Measurements from ENCODE around the gene TRDMT1. TPM values are rescaled to one million over a fixed set of nuclear protein-coding genes. Genes with fewer than 3 reads are reported as not detected.

The TRDMT1 gene
- total RNA-seq, 1 donor, result 8.9 TPM

DNA sequence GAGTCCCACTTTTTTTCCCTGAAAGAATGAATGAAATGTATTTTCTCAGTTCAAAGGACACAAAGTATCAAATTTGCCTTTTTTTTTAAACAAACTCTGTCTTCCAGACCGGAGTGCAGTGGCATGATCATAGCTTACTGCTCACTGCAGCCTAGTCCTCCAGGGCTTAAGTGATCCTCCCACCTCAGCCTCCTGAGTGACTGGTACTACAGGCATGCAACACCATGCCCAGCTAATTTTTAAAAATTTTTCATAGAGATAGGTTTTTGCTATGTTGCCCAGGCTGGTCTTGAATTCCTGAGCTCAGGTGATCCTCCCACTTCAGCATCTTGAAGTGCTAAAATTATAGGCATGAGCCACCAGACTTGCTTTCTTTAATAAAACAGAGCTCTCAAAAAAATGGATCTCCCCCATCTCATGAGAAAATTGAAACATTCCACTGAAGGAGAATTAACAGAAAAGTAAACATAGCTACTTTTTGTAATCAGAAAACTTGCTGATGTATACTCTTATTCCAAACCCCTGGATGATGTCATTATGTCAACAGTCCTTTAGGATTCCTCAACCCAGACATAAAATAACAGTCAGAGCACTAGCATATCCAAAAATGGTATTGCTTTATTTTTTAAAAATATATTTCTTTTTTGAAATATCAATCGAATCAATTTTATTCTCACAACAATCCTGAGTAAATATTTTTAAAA is 12.3 kb upstream of the TRDMT1 start:
- DNase-seq (ENCODE audit: low read depth in 2 of 3, low spot score in 2 of 3), result no peak

- DNase-seq (ENCODE audit: low read depth in 2 of 3, low spot score in 2 of 3), result no peak
Observed at GRCh38 chr10:17212802-17213221, 11.3 kb upstream of the TRDMT1 start.

- DNase-seq (ENCODE audit: low read depth in 2 of 3, low spot score in 2 of 3), result no peak
Observed at GRCh38 chr10:17210361-17210760, 8.9 kb upstream of the TRDMT1 start.

DNA sequence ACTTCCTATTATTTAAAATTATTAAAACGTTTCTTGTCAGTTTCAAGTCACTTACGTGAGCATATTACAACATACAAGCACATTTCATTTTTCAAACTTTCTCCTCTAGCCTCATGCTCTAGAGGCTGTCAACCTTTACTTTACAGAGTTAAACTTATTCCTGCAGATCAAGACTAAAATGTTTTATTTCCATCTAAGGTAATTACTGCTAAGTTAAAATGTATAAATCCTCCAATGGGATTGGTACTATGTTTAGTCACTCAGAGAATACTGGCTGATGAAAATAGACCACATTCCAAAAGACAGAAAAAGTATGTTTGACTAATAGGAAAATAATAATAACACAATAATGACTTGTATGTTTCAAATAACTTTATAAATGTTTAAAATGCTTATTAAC is 8.4 kb upstream of the TRDMT1 start:
- no peak for DNase-seq (ENCODE audit: low read depth in 2 of 3, low spot score in 2 of 3)

- DNase-seq (ENCODE audit: low read depth in 2 of 3, low spot score in 2 of 3), result no peak
Observed at GRCh38 chr10:17209302-17209701, 7.8 kb upstream of the TRDMT1 start.

DNA sequence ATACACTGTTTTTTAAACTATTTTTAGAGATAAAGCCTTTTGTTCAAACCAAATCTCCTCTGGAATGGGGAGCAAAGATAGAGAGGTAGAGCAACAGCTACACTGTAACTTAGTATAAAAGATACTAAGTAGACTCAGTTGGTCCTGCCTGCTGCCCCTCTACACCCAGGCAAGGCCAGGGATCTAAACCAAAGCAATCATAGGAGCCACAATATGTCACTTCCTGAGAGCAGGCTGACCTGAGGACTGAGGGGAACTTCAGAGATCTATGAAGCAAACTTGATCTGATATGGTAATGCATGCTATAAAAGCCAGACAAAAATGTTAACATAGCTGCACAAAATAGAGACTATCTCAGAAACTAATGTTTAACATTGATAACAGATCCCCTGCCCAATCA is 7.0 kb upstream of the TRDMT1 start:
- DNase-seq (ENCODE audit: low read depth in 2 of 3, low spot score in 2 of 3), result no peak

DNA sequence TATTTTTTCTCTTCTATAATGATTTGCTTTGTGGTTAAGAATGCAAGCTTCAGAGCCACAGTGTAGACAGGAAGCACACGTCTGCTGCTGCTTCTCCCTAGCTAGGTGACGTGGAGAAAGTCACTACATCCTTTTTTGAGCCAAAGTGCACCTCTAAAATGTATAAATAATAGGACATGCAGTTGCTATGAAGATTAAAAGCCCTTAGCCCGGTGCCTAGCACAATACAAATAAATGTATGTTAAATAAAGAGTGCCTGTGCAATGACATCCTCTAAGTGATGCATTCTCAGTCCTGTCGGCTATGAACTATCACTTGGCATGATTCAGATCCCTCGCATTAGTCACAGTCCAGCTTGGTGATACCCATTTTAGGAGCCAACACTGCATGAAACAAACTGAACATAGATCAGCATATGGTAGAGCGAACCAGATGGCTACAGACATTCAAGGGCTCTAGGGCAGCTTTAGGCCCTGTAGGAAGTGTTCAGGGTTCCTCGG is 4.8 kb upstream of the TRDMT1 start:
- DNase-seq (ENCODE audit: low read depth in 2 of 3, low spot score in 2 of 3), result peak; percentile 45 to 95 (median 85)

- DNase-seq (ENCODE audit: low read depth in 2 of 3, low spot score in 2 of 3), result no peak
Observed at GRCh38 chr10:17203416-17203815, 1.9 kb upstream of the TRDMT1 start.

DNA sequence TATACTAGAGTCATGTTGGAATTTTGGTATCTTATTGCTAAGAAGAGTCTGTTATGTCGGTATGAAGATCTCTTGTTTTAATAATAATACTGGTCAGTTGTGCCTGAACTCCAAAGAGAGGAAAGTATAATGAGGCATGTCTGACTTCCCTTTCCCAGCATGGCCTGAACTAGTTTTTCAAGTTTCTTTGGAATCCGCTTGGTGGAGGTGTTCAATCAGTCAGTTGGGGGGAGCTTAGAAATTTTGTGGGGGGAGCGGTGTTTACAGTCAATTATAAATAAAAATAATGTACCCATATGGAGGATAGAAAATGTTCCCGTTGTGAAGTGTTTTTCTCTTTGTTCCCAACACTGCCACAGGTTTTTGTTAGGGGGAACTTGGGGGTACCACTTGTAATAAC is 1.5 kb upstream of the TRDMT1 start:
- no peak for DNase-seq (ENCODE audit: low read depth in 2 of 3, low spot score in 2 of 3)

GRCh38 chr10:17202506-17202905 is 1.0 kb upstream of the TRDMT1 start:
- DNase-seq (ENCODE audit: low read depth in 2 of 3, low spot score in 2 of 3), result no peak

- DNase-seq (ENCODE audit: low read depth in 2 of 3, low spot score in 2 of 3), result no peak
Observed at GRCh38 chr10:17201794-17202116, 283 bp upstream of the TRDMT1 start.

GRCh38 chr10:17200001-17200911 is 1.2 kb downstream of the TRDMT1 start:
- peak in 1 of 3 donors; percentile 62 for DNase-seq (ENCODE audit: low read depth in 2 of 3, low spot score in 2 of 3)

DNA sequence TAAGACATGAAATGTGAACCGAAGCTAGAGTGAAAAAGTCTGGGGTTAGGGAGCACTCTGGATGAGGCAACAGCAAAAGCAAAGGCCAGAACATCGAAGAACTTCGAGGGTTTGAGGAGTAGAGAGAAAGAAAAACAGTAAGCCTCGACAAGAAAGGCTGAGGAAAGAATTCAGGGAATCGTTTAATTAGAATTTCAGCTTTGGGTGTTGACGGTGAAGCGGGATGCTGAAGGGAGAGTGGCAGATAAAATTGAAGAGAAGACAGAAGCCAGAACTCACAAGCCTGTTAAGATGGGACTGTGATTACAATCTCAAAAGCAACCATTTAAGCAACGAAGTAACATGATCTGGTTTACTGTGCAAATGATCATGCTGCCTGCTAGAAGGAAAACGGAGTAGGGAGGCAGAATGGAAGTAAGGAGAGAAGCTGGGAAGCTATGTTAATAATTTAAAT is 2.1 kb downstream of the TRDMT1 start:
- no peak for DNase-seq (ENCODE audit: low read depth in 2 of 3, low spot score in 2 of 3)

DNA sequence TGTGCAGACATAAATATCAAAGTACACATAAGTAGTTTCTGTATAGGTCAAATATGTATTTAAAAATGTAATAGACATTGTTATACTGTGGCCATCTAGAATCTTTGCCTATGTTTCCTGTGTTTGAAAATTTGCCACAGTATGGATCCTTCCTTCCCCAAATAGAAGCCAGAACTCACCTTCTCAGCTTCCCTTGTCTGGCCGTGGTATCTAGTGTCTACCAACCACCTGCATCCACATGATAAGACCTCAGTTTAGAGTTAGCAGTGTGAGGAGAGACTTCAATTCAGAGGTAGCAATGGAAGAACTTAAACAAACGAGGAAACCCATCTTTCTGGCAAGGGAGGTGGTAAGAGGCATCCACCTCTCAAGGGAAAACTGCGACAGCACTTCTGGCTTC is 4.9 kb downstream of the TRDMT1 start:
- no peak for DNase-seq (ENCODE audit: low read depth in 2 of 3, low spot score in 2 of 3)

DNA sequence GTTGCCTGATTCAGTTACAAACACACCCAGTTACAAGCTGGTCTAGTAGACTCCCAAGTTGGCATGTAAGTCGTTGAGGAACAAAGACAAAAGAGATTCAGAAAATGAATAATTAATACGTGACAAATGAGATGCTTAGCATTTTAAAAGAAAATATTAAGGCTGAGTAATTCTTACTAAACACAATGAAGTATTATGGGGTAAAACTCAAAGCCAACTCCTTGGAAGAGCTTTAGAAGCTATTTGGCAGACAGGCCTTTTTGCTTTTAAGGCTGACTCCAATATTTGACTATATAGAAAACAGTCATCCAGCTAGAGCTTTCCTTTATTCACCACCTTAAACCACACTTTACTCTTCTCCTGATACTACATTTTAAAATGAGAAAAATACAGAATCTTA is 5.4 kb downstream of the TRDMT1 start:
- no peak for DNase-seq (ENCODE audit: low read depth in 2 of 3, low spot score in 2 of 3)

DNA sequence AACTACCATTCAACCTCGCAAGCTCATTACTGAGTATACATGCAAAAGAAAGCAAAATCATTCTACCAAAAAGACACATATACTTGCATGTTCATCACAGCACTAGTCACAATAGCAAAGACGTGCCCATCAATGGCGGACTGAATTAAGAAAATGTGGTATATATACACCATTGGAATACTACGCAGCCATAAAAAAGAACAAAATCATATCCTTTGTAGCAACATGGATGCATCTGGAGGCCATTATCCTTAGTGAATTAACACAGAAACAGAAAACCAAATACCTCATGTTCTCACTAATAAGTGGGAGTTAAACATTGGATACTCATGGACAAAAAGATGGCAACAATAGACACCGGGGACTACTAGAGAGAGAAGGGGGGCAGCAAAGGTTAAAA is 6.4 kb downstream of the TRDMT1 start:
- no peak for DNase-seq (ENCODE audit: low read depth in 2 of 3, low spot score in 2 of 3)

DNA sequence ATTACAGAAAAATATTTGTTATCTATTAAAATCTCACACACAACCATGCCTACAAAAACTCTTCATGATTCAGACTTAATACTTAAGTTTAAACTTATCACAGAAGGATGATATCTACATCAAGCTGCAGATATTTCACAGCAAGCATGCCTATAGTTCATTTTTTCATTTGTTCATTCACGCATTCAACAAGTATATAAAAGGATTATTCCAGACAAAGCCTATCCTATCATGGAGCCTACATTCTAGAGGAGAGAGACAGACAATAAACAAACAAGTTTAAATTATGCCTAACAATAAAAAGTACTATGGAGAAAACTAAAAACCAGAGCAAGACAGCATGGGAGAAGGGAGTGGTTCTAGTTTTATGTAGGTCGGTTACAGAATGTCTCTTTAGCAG is 10.9 kb downstream of the TRDMT1 start:
- DNase-seq (ENCODE audit: low read depth in 2 of 3, low spot score in 2 of 3), result no peak

DNA sequence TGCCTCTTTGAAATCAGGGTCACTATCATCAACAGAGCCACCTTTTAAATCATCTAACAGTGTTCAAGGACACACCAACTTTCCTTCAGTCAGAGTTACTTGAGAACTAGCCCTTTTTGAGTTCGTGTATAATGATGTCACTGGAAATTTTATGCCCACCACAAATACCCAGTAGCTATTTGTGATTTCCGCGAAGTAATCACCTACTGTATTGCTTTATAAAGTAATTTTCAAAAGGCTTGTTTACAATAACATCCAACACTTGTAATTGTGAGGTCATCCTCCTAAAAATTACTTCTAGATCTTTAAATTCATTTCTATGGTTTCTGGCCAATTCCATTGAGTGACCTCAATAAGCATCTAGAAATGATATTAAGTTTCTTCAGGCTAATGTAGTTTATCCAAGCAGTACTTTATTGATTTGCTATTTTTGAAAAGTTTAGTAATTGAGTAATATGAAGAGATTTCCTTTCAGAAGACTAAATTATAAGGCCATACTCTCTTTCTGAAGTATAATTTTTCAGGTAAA is 12.8 kb downstream of the TRDMT1 start:
- DNase-seq (ENCODE audit: low read depth in 2 of 3, low spot score in 2 of 3), result no peak

GRCh38 chr10:17185873-17186272 is 15.6 kb downstream of the TRDMT1 start:
- DNase-seq (ENCODE audit: low read depth in 2 of 3, low spot score in 2 of 3), result no peak

GRCh38 chr10:17183110-17183509 is 18.4 kb downstream of the TRDMT1 start:
- DNase-seq (ENCODE audit: low read depth in 2 of 3, low spot score in 2 of 3), result peak in 1 of 3 donors; percentile 20

DNA sequence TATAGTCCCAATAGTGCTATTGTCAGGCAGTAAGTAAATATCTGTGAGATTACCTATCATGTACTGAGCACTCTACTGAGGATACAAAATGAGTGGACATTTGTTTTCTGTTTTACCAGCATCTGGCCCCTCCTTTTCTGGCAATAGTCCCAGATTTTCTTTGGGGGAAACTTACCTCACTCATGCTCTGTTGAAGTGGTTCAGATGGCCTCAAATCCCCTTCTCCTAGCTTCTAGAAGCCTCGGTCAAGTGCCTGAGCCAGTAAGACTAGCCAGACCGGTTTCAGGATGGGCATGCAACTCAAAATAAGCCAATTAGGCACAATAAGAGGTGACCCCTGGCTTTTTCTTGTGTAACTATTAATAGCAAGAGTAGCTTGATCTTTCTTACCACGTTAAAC is 19.7 kb downstream of the TRDMT1 start:
- peak in 1 of 3 donors; percentile 22 for DNase-seq (ENCODE audit: low read depth in 2 of 3, low spot score in 2 of 3)

DNA sequence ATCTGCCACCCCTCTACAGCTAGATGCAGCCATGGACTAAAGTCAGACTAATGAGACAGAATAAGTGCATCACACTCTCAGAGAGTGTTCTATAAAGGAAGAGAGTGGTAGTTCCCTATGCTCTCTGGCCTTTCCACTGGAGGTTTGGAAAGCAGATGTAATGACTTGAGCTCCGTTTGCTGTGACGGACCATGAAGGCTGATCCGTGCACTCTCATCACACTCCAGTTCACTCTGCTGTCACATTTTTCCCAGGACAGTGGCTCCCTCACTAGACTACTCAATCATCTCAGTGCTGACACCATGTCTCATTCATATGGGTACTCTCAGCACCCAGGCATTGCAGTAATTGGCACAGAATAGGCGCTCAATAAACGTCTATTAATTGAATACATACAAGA is 20.4 kb downstream of the TRDMT1 start:
- DNase-seq (ENCODE audit: low read depth in 2 of 3, low spot score in 2 of 3), result no peak

All from hematopoietic multipotent progenitor cell (in vitro differentiated cells).